Upper lobe of right lung (tissue), 1 donor: Measurements from ENCODE around the gene OSCP1. TPM values are rescaled to one million over a fixed set of nuclear protein-coding genes. Genes with fewer than 3 reads are reported as not detected.
"Not testable (repeated sequence)": the region's sequence is repeated elsewhere in the genome, so short reads cannot be mapped to it uniquely, and the experiment has no call there.

Experiments used
- ATAC-seq: fragments of 200-7000 bp; cut with Tn5 transposase; one replicate; pipeline ENCODE4 v1.9.1; 2020; ENCODE audit warnings: mild to moderate bottlenecking, moderate library complexity
- DNase-seq: peaks from one replicate; pipeline ENCODE4 v3.0.0-alpha.2; 2020
- H3K27ac ChIP-seq: fragments of 200-600 bp; one replicate; pipeline ENCODE4 v1.8.0; 2022
- H3K27me3 ChIP-seq: fragments of 200-600 bp; one replicate; pipeline ENCODE4 v1.8.0; 2022; ENCODE audit warnings: mild to moderate bottlenecking
- H3K36me3 ChIP-seq: fragments of 200-600 bp; one replicate; pipeline ENCODE4 v1.8.0; 2022
- H3K4me1 ChIP-seq: fragments of 200-600 bp; one replicate; pipeline ENCODE4 v1.8.0; 2022
- H3K4me3 ChIP-seq: fragments of 200-600 bp; one replicate; pipeline ENCODE4 v1.8.0; 2022; ENCODE audit warnings: mild to moderate bottlenecking
- H3K9me3 ChIP-seq: fragments of 200-600 bp; one replicate; pipeline ENCODE4 v1.8.0; 2022
- intact Hi-C: fragments of 100-400 bp; cut with DNase I; formaldehyde crosslinking; loops from one replicate; pipeline ENCODE4 v1.11.0; 2022
- total RNA-seq: library from RNA; stranded (reverse); fragmentation: NEBNext Ultra II Directional; extraction: Animal tissue kit (Norgen Biotek cat#: 25700); gene quantifications from one replicate; pipeline ENCODE4 v1.2.1, GENCODE V29; 2021
- TF ChIP-seq, protein P1 (sequence below): fragments of 200-600 bp; IDR thresholded peaks from one replicate; pipeline ENCODE4 v1.8.0; 2022; ENCODE audit warnings: antibody characterized with exemption
- donor health status: DM: no; HTN: yes; CAD: no; lungs with severe emphysema.

OSCP1 gene
- total RNA-seq, 1 donor from 2014 or later = 8.2 TPM

GRCh38 chr1:36487906-36488305, 37.7 kb upstream of the OSCP1 start:
- H3K27ac ChIP-seq = peak overlapping the region; percentile 11
- no peaks in the 10 kb centered on the region for H3K36me3 ChIP-seq
- no peak for ATAC-seq
- TF ChIP-seq, protein P1, sequence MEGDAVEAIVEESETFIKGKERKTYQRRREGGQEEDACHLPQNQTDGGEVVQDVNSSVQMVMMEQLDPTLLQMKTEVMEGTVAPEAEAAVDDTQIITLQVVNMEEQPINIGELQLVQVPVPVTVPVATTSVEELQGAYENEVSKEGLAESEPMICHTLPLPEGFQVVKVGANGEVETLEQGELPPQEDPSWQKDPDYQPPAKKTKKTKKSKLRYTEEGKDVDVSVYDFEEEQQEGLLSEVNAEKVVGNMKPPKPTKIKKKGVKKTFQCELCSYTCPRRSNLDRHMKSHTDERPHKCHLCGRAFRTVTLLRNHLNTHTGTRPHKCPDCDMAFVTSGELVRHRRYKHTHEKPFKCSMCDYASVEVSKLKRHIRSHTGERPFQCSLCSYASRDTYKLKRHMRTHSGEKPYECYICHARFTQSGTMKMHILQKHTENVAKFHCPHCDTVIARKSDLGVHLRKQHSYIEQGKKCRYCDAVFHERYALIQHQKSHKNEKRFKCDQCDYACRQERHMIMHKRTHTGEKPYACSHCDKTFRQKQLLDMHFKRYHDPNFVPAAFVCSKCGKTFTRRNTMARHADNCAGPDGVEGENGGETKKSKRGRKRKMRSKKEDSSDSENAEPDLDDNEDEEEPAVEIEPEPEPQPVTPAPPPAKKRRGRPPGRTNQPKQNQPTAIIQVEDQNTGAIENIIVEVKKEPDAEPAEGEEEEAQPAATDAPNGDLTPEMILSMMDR = no peak
- no peaks in the 10 kb centered on the region for H3K27me3 ChIP-seq
- DNase-seq = no peak
- no peaks in the 10 kb centered on the region for H3K9me3 ChIP-seq
- peaks cover 4% of the 10 kb centered on the region for H3K4me1 ChIP-seq
- H3K4me3 ChIP-seq = no peak overlapping the region
- intact Hi-C loops = no loop called here

- H3K27me3 ChIP-seq, ATAC-seq, H3K4me1 ChIP-seq, H3K4me3 ChIP-seq, intact Hi-C loops, DNase-seq, H3K36me3 ChIP-seq, H3K9me3 ChIP-seq: not testable (repeated sequence)
- H3K27ac ChIP-seq = peak overlapping the region; percentile 80
These were observed 37.1 kb upstream of the OSCP1 start for GRCh38 chr1:36487336-36487725.

DNA sequence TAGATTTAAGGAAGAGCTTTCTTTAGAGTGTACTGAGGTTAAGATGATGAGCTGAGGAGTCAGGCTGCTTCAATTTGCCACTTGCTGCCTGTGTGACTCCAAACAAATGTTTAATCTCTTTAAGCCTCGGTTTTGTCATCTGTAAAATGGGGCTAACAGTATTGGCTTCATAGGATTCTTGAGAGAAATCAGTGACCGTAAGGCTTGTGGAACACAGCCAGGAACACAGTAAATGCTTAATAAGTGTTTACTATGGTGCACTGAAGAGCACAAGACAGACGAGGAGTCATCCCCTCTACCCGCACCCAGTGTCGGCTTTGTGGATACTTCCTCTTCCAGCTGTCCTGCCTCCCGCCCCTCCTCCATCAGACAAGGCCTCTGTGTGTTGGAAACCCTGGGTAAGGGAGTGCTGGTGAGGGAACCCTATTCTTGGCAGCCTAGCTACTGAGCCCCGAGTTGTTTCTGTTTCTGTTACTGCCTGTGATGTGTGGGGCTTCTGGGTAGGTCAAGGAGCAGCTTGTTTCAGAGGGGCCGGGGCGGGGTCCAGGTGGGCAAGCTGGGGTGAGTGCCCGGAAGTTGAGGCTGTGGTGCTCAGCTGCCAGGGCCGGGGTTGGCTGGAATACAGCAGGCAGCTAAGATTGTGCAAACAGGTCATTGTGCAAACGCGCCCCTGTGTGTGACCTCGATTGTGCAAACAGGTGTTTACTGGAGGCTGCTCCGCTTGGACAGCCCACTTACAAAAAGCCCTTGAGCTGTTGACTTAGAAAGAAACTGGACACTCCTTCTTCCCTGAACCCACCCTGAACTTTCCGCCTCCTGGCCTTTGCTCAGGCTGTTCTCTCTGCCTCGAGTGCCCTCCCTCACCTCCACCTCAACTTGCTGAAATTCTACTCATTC, 36.4 kb upstream of the OSCP1 start:
- Histone ChIP-seq H3K27me3 (no peaks in the 10 kb centered on the region), H3K9me3 (no peaks in the 10 kb centered on the region), H3K4me3 (no peak overlapping the region), H3K27ac (peak overlapping the region; percentile 80), H3K4me1 (peaks cover 11% of the 10 kb centered on the region), H3K36me3 (no peaks in the 10 kb centered on the region)
- DNase-seq (peak; percentile 94), ATAC-seq (peak; percentile 86)
- TF ChIP-seq, protein P1 = no peak
- intact Hi-C loops = no loop called here

DNA sequence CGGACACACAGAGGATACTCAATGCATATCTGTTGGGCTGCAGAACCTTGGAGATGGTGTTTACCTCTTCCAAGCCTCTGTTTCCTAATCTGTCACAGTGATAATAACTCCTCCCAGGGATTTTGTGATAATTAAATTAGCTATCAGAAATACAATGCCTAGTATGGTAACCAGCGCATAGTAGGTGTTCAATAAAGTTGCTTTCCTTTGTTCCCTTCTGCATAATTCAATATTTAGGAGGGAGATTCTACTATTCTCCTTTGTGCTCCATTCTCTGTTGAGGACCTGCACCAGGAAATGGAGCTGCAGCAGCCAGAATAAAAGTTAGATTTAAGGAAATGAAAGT, 35.8 kb upstream of the OSCP1 start:
- TF ChIP-seq, protein P1 = no peak
- no peak overlapping the region for H3K4me3 ChIP-seq
- DNase-seq (no peak), ATAC-seq (no peak)
- H3K27ac ChIP-seq = peak overlapping the region; percentile 80
- H3K36me3 ChIP-seq = no peaks in the 10 kb centered on the region
- H3K27me3 ChIP-seq = no peaks in the 10 kb centered on the region
- H3K4me1 ChIP-seq = peaks cover 11% of the 10 kb centered on the region
- no peaks in the 10 kb centered on the region for H3K9me3 ChIP-seq
- intact Hi-C loops = no loop called here

DNA sequence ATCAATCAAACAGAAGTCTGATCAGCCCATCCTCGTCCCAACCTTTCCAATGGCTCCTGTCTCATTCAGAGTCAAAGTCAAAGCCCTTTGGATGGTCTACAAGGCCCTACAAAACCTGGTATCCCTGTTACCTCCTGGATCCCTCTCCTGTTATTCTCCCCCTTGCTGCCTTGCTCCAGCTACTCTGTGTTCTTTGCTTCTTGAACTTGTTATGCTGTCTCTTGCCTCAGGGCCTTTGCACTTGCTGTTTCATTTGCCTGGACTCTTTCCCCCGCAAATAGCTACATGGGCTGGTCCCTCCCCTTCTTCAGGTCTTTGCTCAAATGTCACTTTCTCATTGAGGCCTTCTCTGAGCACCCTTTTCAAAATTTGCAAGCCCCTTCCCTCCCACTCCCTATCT, 33.8 kb upstream of the OSCP1 start:
- Histone ChIP-seq H3K27me3 (no peaks in the 10 kb centered on the region), H3K27ac (no peak overlapping the region), H3K4me1 (peaks cover 11% of the 10 kb centered on the region), H3K4me3 (no peak overlapping the region), H3K9me3 (no peaks in the 10 kb centered on the region), H3K36me3 (no peaks in the 10 kb centered on the region)
- intact Hi-C loops = no loop called here
- TF ChIP-seq, protein P1 = no peak
- DNase-seq (no peak), ATAC-seq (no peak)

DNA sequence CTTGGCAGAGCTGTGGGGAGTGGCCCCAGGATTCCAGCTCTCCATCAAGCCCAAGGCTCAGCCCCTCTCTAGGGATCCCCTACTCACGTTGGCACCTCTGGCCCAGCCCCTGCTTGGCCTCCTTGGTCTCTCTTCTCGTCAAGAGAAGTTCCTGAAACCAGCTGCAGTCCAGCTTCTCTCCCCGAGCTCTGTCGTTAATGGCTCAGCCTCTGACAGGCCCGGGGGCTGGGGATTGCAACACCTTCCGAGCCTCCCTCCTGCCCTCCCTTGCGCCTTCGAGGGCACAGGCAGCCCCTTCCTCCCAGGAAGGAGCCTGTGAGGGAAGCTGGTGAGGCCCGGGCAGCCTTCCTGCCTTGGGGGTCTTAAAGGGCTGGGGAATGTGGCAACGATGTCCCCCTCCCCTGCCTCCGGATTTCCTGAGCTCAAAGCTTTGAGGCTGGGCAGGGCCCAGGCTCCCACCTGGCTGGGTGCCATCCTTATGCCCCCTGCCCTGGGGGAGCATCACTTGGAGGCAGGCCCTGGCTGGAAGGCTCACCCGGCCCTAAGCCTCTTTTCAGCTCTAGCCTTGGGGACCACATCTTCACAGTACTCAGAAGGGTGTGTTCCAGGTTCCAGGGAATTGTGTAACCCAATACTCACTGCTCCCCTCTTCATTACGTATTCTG, 32.6 kb upstream of the OSCP1 start, which contains the start of gene CSF3R:
Gene CSF3R, minus strand, starts transcription at position 190 of the 665 bp plus-strand sequence. CDS start 3,417 bp downstream, outside the sequence.
- TF ChIP-seq, protein P1 = no peak
- H3K27me3 ChIP-seq = no peaks in the 10 kb centered on the region
- H3K4me1 ChIP-seq = peaks cover 11% of the 10 kb centered on the region
- peak within 1 kb of the TSS; percentile 80 for H3K27ac ChIP-seq
- peak within 1 kb of the TSS; percentile 48 for H3K4me3 ChIP-seq
- intact Hi-C loops = no loop called here
- no peaks in the 10 kb centered on the region for H3K9me3 ChIP-seq
- DNase-seq (peak; percentile 81), ATAC-seq (peak; percentile 42)
- no peaks in the 10 kb centered on the region for H3K36me3 ChIP-seq
